HEK293 (cell line): ENCODE measurements around the gene MARCHF10.

ENCODE experiments used
- GLIS1 ChIP-seq: fragments of 450-650 bp; formaldehyde crosslinking; IDR thresholded peaks from 2 replicates; pipeline ENCODE4 v1.5.1; 2016; ENCODE audit warnings: missing biosample characterization, missing genetic modification characterization
- GLIS2 ChIP-seq: fragments of 450-650 bp; formaldehyde crosslinking; IDR thresholded peaks from 2 replicates; pipeline ENCODE4 v1.5.1; 2016; ENCODE audit warnings: missing biosample characterization, missing genetic modification characterization
- HIC1 ChIP-seq: fragments of 450-650 bp; formaldehyde crosslinking; IDR thresholded peaks from 2 replicates; pipeline ENCODE4 v1.5.1; 2016; ENCODE audit warnings: missing biosample characterization, missing genetic modification characterization
- HOXA7 ChIP-seq: sonication (generic); formaldehyde crosslinking; IDR thresholded peaks from 2 replicates; pipeline ENCODE4 v1.8.1; 2022; ENCODE audit warnings: missing genetic modification reagents, borderline replicate concordance
- OSR2 ChIP-seq: fragments of 450-650 bp; formaldehyde crosslinking; IDR thresholded peaks from 2 replicates; pipeline ENCODE4 v1.5.1; 2016; ENCODE audit warnings: missing biosample characterization, missing genetic modification characterization
- SP7 ChIP-seq: fragments of 450-650 bp; formaldehyde crosslinking; IDR thresholded peaks from 2 replicates; pipeline ENCODE4 v1.5.1; 2016; ENCODE audit warnings: missing biosample characterization, missing genetic modification characterization
- ZBTB17 ChIP-seq: fragments of 450-650 bp; formaldehyde crosslinking; IDR thresholded peaks from 2 replicates; pipeline ENCODE4 v1.5.1; 2016; ENCODE audit warnings: missing biosample characterization, missing genetic modification characterization
- ZNF2 ChIP-seq: fragments of 450-650 bp; formaldehyde crosslinking; IDR thresholded peaks from 2 replicates; pipeline ENCODE4 v1.5.1; 2016; ENCODE audit warnings: missing biosample characterization, missing genetic modification characterization
- ZNF248 ChIP-seq: fragments of 450-650 bp; formaldehyde crosslinking; IDR thresholded peaks from 2 replicates; pipeline ENCODE4 v1.5.1; 2017; ENCODE audit warnings: missing biosample characterization, missing genetic modification characterization
- ZNF394 ChIP-seq: fragments of 450-650 bp; formaldehyde crosslinking; IDR thresholded peaks from 2 replicates; pipeline ENCODE4 v1.5.1; 2016; ENCODE audit warnings: missing biosample characterization, missing genetic modification characterization, mild to moderate bottlenecking, moderate library complexity, borderline replicate concordance
- ZNF398 ChIP-seq: fragments of 450-650 bp; formaldehyde crosslinking; IDR thresholded peaks from 2 replicates; pipeline ENCODE4 v1.5.1; 2017; ENCODE audit warnings: missing biosample characterization, missing genetic modification characterization
- ZNF501 ChIP-seq: fragments of 450-650 bp; formaldehyde crosslinking; IDR thresholded peaks from 2 replicates; pipeline ENCODE4 v1.5.1; 2016; ENCODE audit warnings: missing biosample characterization, missing genetic modification characterization
- ZNF521 ChIP-seq: fragments of 450-650 bp; formaldehyde crosslinking; IDR thresholded peaks from 2 replicates; pipeline ENCODE4 v1.5.1; 2017; ENCODE audit warnings: missing biosample characterization, mild to moderate bottlenecking, missing genetic modification characterization
- ZNF548 ChIP-seq: fragments of 450-650 bp; formaldehyde crosslinking; IDR thresholded peaks from 2 replicates; pipeline ENCODE4 v1.5.1; 2016; ENCODE audit warnings: missing biosample characterization, missing genetic modification characterization
- ZNF621 ChIP-seq: fragments of 450-650 bp; formaldehyde crosslinking; IDR thresholded peaks from 2 replicates; pipeline ENCODE4 v1.5.1; 2017; ENCODE audit warnings: missing biosample characterization, missing genetic modification characterization
- ZNF626 ChIP-seq: fragments of 450-650 bp; sonication (Bioruptor Pico); formaldehyde crosslinking; IDR thresholded peaks from 2 replicates; pipeline ENCODE4 v1.5.1; 2018; ENCODE audit warnings: missing biosample characterization, missing genetic modification characterization, inconsistent platforms
- ZNF654 ChIP-seq: fragments of 450-650 bp; formaldehyde crosslinking; IDR thresholded peaks from 2 replicates; pipeline ENCODE4 v1.5.1; 2016; ENCODE audit warnings: low read depth, missing biosample characterization, missing genetic modification characterization
- ZSCAN18 ChIP-seq: fragments of 450-650 bp; formaldehyde crosslinking; IDR thresholded peaks from 2 replicates; pipeline ENCODE4 v1.5.1; 2016; ENCODE audit warnings: missing biosample characterization, missing genetic modification characterization
- ZSCAN30 ChIP-seq: fragments of 450-650 bp; IDR thresholded peaks from 2 replicates; pipeline ENCODE4 v1.5.1; 2018; ENCODE audit warnings: missing biosample characterization, mild to moderate bottlenecking, missing genetic modification characterization, moderate library complexity
- TF ChIP-seq, protein P1 (sequence below): fragments of 450-650 bp; formaldehyde crosslinking; IDR thresholded peaks from 2 replicates; pipeline ENCODE4 v1.5.1; 2016; ENCODE audit warnings: missing biosample characterization, missing genetic modification characterization, borderline replicate concordance
- TF ChIP-seq, protein P2 (sequence below): fragments of 450-650 bp; formaldehyde crosslinking; IDR thresholded peaks from 2 replicates; pipeline ENCODE4 v1.5.1; 2016; ENCODE audit warnings: missing biosample characterization, missing genetic modification characterization
- TF ChIP-seq, protein P3 (sequence below): fragments of 450-650 bp; formaldehyde crosslinking; IDR thresholded peaks from 2 replicates; pipeline ENCODE4 v1.5.1; 2016; ENCODE audit warnings: missing biosample characterization, missing genetic modification characterization

Gene MARCHF10

GRCh38 chr17:62778990-62779681, 29.0 kb downstream of the MARCHF10 start (continued):
- TF ChIP-seq ZNF248 (no peak), SP7 (tag by site-specific recombination) (peak; percentile 67), HIC1 (tag by site-specific recombination) (no peak), ZNF521 (no peak), ZNF398 (tag by site-specific recombination) (no peak), ZNF621 (tag by site-specific recombination) (no peak), ZBTB17 (tag by site-specific recombination) (no peak), ZNF626 (no peak), ZNF2 (0 out of 2 replicates have a peak, but pooled peaks have one; percentile 19), ZSCAN18 (tag by site-specific recombination) (no peak), ZSCAN30 (tag by site-specific recombination) (no peak), GLIS1 (tag by site-specific recombination) (peak; percentile 67), OSR2 (tag by site-specific recombination) (no peak), ZNF654 (tag by site-specific recombination) (no peak), ZNF394 (tag by site-specific recombination) (no peak), ZNF501 (peak; percentile 24; the same call in 1 of the 2 replicates), HOXA7 (no peak), ZNF548 (no peak), GLIS2 (tag by site-specific recombination) (peak; percentile 55; the same call in 1 of the 2 replicates)
- TF ChIP-seq, protein P1, sequence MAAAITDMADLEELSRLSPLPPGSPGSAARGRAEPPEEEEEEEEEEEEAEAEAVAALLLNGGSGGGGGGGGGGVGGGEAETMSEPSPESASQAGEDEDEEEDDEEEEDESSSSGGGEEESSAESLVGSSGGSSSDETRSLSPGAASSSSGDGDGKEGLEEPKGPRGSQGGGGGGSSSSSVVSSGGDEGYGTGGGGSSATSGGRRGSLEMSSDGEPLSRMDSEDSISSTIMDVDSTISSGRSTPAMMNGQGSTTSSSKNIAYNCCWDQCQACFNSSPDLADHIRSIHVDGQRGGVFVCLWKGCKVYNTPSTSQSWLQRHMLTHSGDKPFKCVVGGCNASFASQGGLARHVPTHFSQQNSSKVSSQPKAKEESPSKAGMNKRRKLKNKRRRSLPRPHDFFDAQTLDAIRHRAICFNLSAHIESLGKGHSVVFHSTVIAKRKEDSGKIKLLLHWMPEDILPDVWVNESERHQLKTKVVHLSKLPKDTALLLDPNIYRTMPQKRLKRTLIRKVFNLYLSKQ (tag by site-specific recombination) = no peak
- TF ChIP-seq, protein P2, sequence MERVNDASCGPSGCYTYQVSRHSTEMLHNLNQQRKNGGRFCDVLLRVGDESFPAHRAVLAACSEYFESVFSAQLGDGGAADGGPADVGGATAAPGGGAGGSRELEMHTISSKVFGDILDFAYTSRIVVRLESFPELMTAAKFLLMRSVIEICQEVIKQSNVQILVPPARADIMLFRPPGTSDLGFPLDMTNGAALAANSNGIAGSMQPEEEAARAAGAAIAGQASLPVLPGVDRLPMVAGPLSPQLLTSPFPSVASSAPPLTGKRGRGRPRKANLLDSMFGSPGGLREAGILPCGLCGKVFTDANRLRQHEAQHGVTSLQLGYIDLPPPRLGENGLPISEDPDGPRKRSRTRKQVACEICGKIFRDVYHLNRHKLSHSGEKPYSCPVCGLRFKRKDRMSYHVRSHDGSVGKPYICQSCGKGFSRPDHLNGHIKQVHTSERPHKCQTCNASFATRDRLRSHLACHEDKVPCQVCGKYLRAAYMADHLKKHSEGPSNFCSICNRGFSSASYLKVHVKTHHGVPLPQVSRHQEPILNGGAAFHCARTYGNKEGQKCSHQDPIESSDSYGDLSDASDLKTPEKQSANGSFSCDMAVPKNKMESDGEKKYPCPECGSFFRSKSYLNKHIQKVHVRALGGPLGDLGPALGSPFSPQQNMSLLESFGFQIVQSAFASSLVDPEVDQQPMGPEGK = 0 out of 2 replicates have a peak, but pooled peaks have one; percentile 12
- TF ChIP-seq, protein P3, sequence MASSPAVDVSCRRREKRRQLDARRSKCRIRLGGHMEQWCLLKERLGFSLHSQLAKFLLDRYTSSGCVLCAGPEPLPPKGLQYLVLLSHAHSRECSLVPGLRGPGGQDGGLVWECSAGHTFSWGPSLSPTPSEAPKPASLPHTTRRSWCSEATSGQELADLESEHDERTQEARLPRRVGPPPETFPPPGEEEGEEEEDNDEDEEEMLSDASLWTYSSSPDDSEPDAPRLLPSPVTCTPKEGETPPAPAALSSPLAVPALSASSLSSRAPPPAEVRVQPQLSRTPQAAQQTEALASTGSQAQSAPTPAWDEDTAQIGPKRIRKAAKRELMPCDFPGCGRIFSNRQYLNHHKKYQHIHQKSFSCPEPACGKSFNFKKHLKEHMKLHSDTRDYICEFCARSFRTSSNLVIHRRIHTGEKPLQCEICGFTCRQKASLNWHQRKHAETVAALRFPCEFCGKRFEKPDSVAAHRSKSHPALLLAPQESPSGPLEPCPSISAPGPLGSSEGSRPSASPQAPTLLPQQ (tag by site-specific recombination) = no peak
- TF ChIP-seq, all 188 proteins: peak for 9
